HG02642 (cell line): ENCODE measurements around the gene GPRIN3.
"Not testable (repeated sequence)": the region's sequence is repeated elsewhere in the genome, so short reads cannot be mapped to it uniquely, and the experiment has no call there.

Experiments used
- ATAC-seq: cut with Tn5 transposase; IDR thresholded peaks from one replicate; pipeline ENCODE4 v1.9.1; 2021; ENCODE audit warnings: mild to moderate bottlenecking; ENCODE audit not compliant: unreplicated experiment, poor library complexity

The GPRIN3 gene

GRCh38 chr4:89314291-89314690, 6.7 kb upstream of the GPRIN3 start:
- ATAC-seq: no peak

GRCh38 chr4:89312066-89312465, 4.5 kb upstream of the GPRIN3 start:
- no peak for ATAC-seq

DNA sequence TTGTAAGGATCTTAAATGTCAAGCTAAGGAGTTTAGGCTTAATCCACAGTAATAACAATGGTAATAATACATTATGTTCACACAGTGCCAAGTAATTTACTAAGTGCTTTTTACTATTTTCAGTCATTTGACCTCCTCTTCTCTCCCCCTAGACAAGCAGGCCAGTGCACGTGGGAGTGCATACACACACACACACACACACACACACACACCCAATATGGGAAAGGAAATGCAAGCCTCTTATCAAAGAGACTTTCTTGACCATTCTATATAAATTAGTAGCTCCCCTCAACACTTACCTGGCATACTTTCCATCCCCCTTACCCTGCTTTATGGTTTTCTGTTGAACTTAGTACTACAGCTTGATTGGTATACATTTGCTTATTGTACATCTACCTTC, 3.8 kb upstream of the GPRIN3 start:
- no peak for ATAC-seq

DNA sequence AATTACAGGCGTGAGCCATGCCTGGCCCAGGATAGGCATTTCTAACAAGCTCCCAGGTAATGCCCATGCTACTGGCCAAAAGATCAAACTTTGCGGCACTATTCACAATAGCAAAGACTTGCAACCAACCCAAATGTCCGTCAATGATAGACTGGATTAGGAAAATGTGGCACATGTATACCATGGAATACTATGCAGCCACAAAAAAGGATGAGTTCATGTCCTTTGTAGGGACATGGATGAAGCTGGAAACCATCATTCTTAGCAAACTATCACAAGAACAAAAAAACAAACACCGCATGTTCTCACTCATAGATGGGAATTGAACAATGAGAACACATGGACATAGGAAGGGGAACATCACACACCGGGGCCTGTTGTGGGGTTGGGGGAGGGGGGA, 1.6 kb upstream of the GPRIN3 start:
- ATAC-seq: not testable (repeated sequence)

- no peak for ATAC-seq
These were observed 531 bp upstream of the GPRIN3 start for GRCh38 chr4:89308161-89308500.

DNA sequence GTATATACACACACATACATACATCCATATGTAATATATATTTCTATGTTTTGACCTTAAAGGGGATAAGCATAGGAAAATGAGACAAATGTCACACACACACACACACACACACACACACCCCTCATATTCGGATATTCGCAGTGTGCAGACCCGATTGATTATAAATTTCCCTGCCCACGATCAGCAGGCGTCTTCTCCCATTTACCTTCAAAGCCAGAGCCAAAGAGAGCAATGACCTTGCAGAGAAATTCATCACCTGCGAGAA, 488 bp downstream of the GPRIN3 start:
- ATAC-seq: no peak

DNA sequence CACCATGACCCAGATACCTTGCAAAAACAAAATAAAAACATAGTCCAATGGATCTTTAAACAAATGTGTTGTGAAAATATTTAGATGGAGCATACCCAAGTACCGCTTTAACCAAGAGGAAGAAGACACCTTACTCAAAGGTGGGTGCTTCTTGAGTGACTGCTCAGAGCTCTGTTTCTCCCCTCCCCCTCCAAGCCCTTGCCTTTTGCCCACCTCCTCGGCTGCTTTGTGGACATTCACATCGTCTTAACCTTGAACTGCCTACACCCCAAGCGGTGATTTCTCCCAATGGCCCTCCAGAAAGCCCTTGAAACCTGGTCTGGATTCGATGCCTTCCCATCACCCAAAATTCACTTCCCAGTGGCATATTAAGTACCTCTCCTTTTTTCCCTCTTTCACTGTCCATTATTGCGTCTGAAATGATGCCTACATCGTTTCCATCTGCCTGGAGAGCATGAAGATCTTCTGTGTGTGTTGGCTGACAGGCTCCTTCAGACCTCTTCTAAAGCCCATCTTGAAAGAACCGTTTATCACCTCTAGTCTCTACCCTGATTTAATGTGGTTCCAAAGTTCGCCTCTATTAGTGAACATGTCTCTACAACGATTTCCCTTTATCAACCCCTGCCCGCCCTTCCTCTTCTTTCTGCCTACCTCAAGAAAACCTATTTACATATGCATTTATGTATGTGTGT, 968 bp downstream of the GPRIN3 start:
- no peak for ATAC-seq

DNA sequence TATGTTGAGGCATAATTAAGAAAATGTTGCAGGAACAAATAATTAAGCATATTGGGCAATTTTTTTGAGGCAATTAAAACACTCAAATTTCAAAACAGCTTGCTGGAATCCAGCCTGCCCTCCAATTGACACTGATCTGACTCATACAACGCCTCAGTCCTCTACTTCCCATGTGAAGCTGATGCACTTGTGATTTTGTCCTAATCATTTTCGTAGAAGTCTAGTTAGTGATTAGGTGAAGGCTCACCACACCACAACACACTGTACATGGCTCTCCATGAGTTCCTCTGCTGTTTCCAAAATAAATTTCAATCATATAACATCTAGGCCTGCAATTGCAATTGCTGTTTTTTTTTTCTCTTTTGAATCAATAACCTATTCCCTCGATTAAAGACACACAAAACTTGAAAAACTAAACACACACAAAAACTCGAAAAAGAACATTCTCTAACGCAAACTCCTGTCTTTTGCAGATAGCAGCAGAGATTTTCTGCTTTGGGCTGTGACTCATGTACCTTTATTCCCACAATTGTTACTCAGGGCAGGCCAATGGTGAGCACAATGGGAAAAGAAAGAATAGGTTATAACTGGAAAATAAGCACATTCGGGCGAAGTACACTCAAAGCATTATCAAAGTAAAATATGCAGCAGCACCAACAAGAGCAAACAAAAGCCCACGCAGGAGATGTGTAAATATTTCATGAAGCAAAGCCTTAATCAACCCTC, 1.7 kb downstream of the GPRIN3 start:
- no peak for ATAC-seq

- ATAC-seq: no peak
These were observed 2.6 kb downstream of the GPRIN3 start for GRCh38 chr4:89305028-89305427.

GRCh38 chr4:89303814-89304388, 3.7 kb downstream of the GPRIN3 start:
- no peak for ATAC-seq

DNA sequence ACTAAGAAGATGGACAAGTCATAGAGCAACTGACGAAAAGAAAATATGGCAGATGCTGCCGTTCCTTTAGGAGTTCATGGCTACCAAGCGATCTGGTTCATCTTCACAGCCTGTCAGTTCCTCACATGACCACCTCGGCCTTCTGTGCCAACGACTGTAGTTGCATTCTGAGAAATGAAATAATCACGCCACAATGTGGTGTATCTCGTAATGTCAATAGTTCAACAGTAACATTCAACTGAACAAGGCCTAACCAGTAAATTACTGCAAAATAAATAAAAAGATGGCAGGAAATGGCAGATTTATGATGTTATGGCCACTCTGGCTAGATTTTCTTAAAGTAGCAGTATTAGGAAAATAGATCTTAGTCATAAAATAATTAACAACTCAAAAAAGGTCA, 4.4 kb downstream of the GPRIN3 start:
- ATAC-seq: no peak

DNA sequence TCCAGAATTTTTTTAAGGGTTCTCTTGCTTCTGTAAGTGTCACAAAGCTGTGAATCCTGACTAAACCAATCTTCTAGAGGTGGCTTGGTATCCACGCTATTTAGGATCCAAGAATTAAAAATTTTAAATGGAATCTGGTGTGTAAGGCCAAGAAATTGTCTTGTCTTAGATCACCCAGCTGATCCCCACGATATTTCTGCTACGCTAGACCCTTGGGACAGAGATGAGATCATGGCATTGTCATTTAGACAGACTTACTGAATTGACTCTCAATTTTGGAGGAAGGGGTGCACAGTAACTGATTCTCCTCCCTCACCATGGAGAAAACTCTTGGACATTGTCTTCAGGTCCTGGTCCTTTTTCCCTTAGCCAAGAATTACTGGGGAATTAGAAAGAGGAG, 5.7 kb downstream of the GPRIN3 start:
- ATAC-seq: no peak

DNA sequence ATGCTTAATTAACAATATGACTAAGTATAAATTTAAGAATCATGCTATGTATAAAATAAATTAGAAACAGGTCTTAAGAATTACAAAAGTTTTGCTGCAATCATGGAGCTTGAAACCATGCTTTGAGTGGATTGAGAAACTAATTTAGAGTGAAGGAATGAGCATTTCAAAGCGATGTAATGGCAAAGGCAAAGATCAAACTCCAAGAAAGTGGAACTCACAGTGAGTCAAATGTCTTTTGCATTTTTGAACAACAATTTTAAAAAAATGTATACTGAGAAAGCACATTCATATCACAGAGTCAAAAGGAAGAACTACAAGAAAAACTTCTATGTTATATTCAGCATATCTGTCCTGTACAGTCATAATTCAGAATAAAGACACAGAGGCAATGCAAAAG, 6.6 kb downstream of the GPRIN3 start:
- ATAC-seq: no peak

- no peak for ATAC-seq
These were observed 7.1 kb downstream of the GPRIN3 start for GRCh38 chr4:89300499-89300898.

- ATAC-seq: no peak
These were observed 7.5 kb downstream of the GPRIN3 start for GRCh38 chr4:89300060-89300459.

GRCh38 chr4:89299153-89299791, 8.3 kb downstream of the GPRIN3 start:
- peak; percentile 42 for ATAC-seq

GRCh38 chr4:89298788-89299152, 8.8 kb downstream of the GPRIN3 start:
- ATAC-seq: peak; percentile 7

GRCh38 chr4:89298155-89298554, 9.4 kb downstream of the GPRIN3 start:
- peak; percentile 51 for ATAC-seq

GRCh38 chr4:89296896-89297295, 10.7 kb downstream of the GPRIN3 start:
- no peak for ATAC-seq

- no peak for ATAC-seq
These were observed 11.2 kb downstream of the GPRIN3 start for GRCh38 chr4:89296399-89296798.

GRCh38 chr4:89295415-89295927, 12.1 kb downstream of the GPRIN3 start:
- no peak for ATAC-seq
